SK-N-SH treated with all-trans-retinoic acid at 6 μM for 48 hours (cell line): ENCODE measurements around the gene STARD10.

Experiments used
- ATAC-seq: fragments of 200-7000 bp; cut with Tn5 transposase; 3 replicates; pipeline ENCODE4 v1.9.1; 2020; ENCODE audit warnings: mild to moderate bottlenecking, moderate library complexity
- ARNTL ChIP-seq: fragments of 450-650 bp; formaldehyde crosslinking; IDR thresholded peaks from 2 replicates; pipeline ENCODE4 v1.5.0; 2020; ENCODE audit warnings: low read depth, mild to moderate bottlenecking, moderate library complexity, borderline replicate concordance
- CREB5 ChIP-seq: fragments of 250-450 bp; sonication (Bioruptor Pico); IDR thresholded peaks from 2 replicates; pipeline ENCODE4 v1.5.1; 2020; ENCODE audit warnings: low read depth, mild to moderate bottlenecking, moderate library complexity
- CSDC2 ChIP-seq: fragments of 250-450 bp; sonication (Bioruptor Pico); IDR thresholded peaks from 2 replicates; pipeline ENCODE4 v1.5.0; 2020; ENCODE audit warnings: mild to moderate bottlenecking, moderate library complexity
- CSRNP3 ChIP-seq: fragments of 250-450 bp; sonication (Bioruptor Pico); IDR thresholded peaks from 2 replicates; pipeline ENCODE4 v1.5.1; 2021; ENCODE audit warnings: mild to moderate bottlenecking, moderate library complexity
- ESRRG ChIP-seq: fragments of 250-450 bp; sonication (Bioruptor Pico); IDR thresholded peaks from 2 replicates; pipeline ENCODE4 v1.6.1; 2021; ENCODE audit warnings: mild to moderate bottlenecking
- GLIS3 ChIP-seq: fragments of 250-450 bp; sonication (Bioruptor Pico); IDR thresholded peaks from 2 replicates; pipeline ENCODE4 v1.5.0; 2020; ENCODE audit warnings: mild to moderate bottlenecking, moderate library complexity
- ISL1 ChIP-seq: fragments of 250-450 bp; sonication (Bioruptor Pico); IDR thresholded peaks from 2 replicates; pipeline ENCODE4 v2.1.2; 2022; ENCODE audit warnings: mild to moderate bottlenecking, moderate library complexity
- OSR1 ChIP-seq: fragments of 250-450 bp; sonication (Bioruptor Pico); IDR thresholded peaks from 2 replicates; pipeline ENCODE4 v1.8.0; 2022; ENCODE audit warnings: moderate library complexity, mild to moderate bottlenecking, inconsistent platforms
- PATZ1 ChIP-seq: fragments of 250-450 bp; sonication (Bioruptor Pico); IDR thresholded peaks from 2 replicates; pipeline ENCODE4 v1.8.0; 2020; ENCODE audit warnings: mild to moderate bottlenecking, moderate library complexity, borderline replicate concordance
- POU6F1 ChIP-seq: fragments of 250-450 bp; sonication (Bioruptor Pico); IDR thresholded peaks from 2 replicates; pipeline ENCODE4 v1.8.0; 2021; ENCODE audit warnings: low read depth, mild to moderate bottlenecking, moderate library complexity, borderline replicate concordance
- PPARA ChIP-seq: fragments of 250-450 bp; sonication (Bioruptor Pico); IDR thresholded peaks from 2 replicates; pipeline ENCODE4 v1.5.0; 2020; ENCODE audit warnings: mild to moderate bottlenecking, borderline replicate concordance
- RARB ChIP-seq: fragments of 250-450 bp; sonication (Bioruptor Pico); IDR thresholded peaks from 2 replicates; pipeline ENCODE4 v1.8.0; 2021; ENCODE audit warnings: mild to moderate bottlenecking, moderate library complexity
- TCF4 ChIP-seq: fragments of 250-450 bp; sonication (Bioruptor Pico); IDR thresholded peaks from 2 replicates; pipeline ENCODE4 v1.8.0; 2021; ENCODE audit warnings: mild to moderate bottlenecking, moderate library complexity, borderline replicate concordance
- TOX ChIP-seq: fragments of 250-450 bp; sonication (Bioruptor Pico); IDR thresholded peaks from 2 replicates; pipeline ENCODE4 v1.8.0; 2021; ENCODE audit warnings: mild to moderate bottlenecking, moderate library complexity, borderline replicate concordance
- TSHZ2 ChIP-seq: fragments of 250-450 bp; sonication (Bioruptor Pico); IDR thresholded peaks from 2 replicates; pipeline ENCODE4 v1.5.0; 2020; ENCODE audit warnings: mild to moderate bottlenecking, moderate library complexity
- ZC3H10 ChIP-seq: fragments of 250-450 bp; sonication (Bioruptor Pico); IDR thresholded peaks from 2 replicates; pipeline ENCODE4 v1.5.1; 2021; ENCODE audit warnings: mild to moderate bottlenecking, moderate library complexity
- ZFP3 ChIP-seq: fragments of 250-450 bp; sonication (Bioruptor Pico); IDR thresholded peaks from 2 replicates; pipeline ENCODE4 v1.5.0; 2020; ENCODE audit warnings: mild to moderate bottlenecking, moderate library complexity
- ZFP30 ChIP-seq: fragments of 450-650 bp; formaldehyde crosslinking; IDR thresholded peaks from 2 replicates; pipeline ENCODE4 v1.5.0; 2022; ENCODE audit warnings: mild to moderate bottlenecking, moderate library complexity
- ZNF565 ChIP-seq: fragments of 450-650 bp; formaldehyde crosslinking; conservative IDR thresholded peaks from 2 replicates; pipeline ENCODE4 v1.5.0; 2020; ENCODE audit warnings: low read depth, mild to moderate bottlenecking, moderate library complexity
- ZNF70 ChIP-seq: fragments of 450-650 bp; formaldehyde crosslinking; IDR thresholded peaks from 2 replicates; pipeline ENCODE4 v1.5.0; 2020; ENCODE audit warnings: mild to moderate bottlenecking, moderate library complexity
- ZNF8 ChIP-seq: fragments of 450-650 bp; formaldehyde crosslinking; IDR thresholded peaks from 2 replicates; pipeline ENCODE4 v1.5.0; 2020; ENCODE audit warnings: mild to moderate bottlenecking, moderate library complexity

Gene STARD10

GRCh38 chr11:72771507-72771906, 22.3 kb downstream of the STARD10 start (continued):
- TF ChIP-seq ZC3H10 (CRISPR knock-in tag) (no peak), CREB5 (CRISPR knock-in tag) (no peak)

GRCh38 chr11:72770799-72771198, 23.0 kb downstream of the STARD10 start:
- TF ChIP-seq ZNF70 (CRISPR knock-in tag) = no peak
- no peak for TF ChIP-seq TSHZ2
- TF ChIP-seq ZNF565 (CRISPR knock-in tag) = no peak
- TF ChIP-seq RARB (CRISPR knock-in tag) = no peak
- no peak for TF ChIP-seq GLIS3
- no peak for TF ChIP-seq ZFP30 (CRISPR knock-in tag)
- no peak for TF ChIP-seq CSRNP3 (CRISPR knock-in tag)
- TF ChIP-seq TCF4 (CRISPR knock-in tag) = no peak
- ATAC-seq = no peak

GRCh38 chr11:72769680-72770079, 24.2 kb downstream of the STARD10 start:
- no peak for ATAC-seq
- TF ChIP-seq ZFP3 (no peak), TCF4 (CRISPR knock-in tag) (no peak), RARB (CRISPR knock-in tag) (no peak), POU6F1 (CRISPR knock-in tag) (no peak), PATZ1 (CRISPR knock-in tag) (no peak), CSDC2 (CRISPR knock-in tag) (no peak), TOX (CRISPR knock-in tag) (no peak), ZC3H10 (CRISPR knock-in tag) (no peak), ZFP30 (CRISPR knock-in tag) (no peak)

- no peak for ATAC-seq
- TF ChIP-seq CSRNP3 (CRISPR knock-in tag) (no peak), ZNF565 (CRISPR knock-in tag) (no peak), ZFP30 (CRISPR knock-in tag) (no peak), GLIS3 (no peak), ZNF8 (CRISPR knock-in tag) (no peak), ARNTL (CRISPR knock-in tag) (no peak), TCF4 (CRISPR knock-in tag) (no peak), ZNF70 (CRISPR knock-in tag) (no peak), ESRRG (CRISPR knock-in tag) (no peak), CSDC2 (CRISPR knock-in tag) (no peak), PPARA (CRISPR knock-in tag) (no peak), OSR1 (no peak), ISL1 (no peak), PATZ1 (CRISPR knock-in tag) (no peak), ZC3H10 (CRISPR knock-in tag) (no peak)
These were observed 25.3 kb downstream of the STARD10 start for GRCh38 chr11:72768581-72768980.
